HG03135 (cell line): ENCODE data around the gene KCNK2.
"Not testable (repeated sequence)": the region's sequence is repeated elsewhere in the genome, so short reads cannot be mapped to it uniquely, and the experiment has no call there.

Source experiments
- ATAC-seq: cut with Tn5 transposase; IDR thresholded peaks from one replicate; pipeline ENCODE4 v1.9.1; 2021; ENCODE audit warnings: mild to moderate bottlenecking, moderate library complexity; ENCODE audit not compliant: unreplicated experiment

Gene KCNK2

GRCh38 chr1:215151841-215152549, 69.5 kb downstream of the KCNK2 start:
- ATAC-seq, result no peak

- ATAC-seq, result no peak
Observed at GRCh38 chr1:215156232-215156631, 73.7 kb downstream of the KCNK2 start.

GRCh38 chr1:215160351-215160750, 77.8 kb downstream of the KCNK2 start:
- ATAC-seq, result no peak

- not testable (repeated sequence) for ATAC-seq
Observed at GRCh38 chr1:215163144-215163543, 80.6 kb downstream of the KCNK2 start.

- no peak for ATAC-seq
Observed at GRCh38 chr1:215166886-215167285, 84.3 kb downstream of the KCNK2 start.

- no peak for ATAC-seq
Observed at GRCh38 chr1:215181518-215181917, 99.0 kb downstream of the KCNK2 start.

- ATAC-seq, result no peak
Observed at GRCh38 chr1:215185067-215185620, 102.6 kb downstream of the KCNK2 start.

GRCh38 chr1:215188302-215188950, 105.9 kb downstream of the KCNK2 start:
- no peak for ATAC-seq

- no peak for ATAC-seq
Observed at GRCh38 chr1:215192306-215192705, 109.8 kb downstream of the KCNK2 start.

GRCh38 chr1:215198021-215198420, 115.5 kb downstream of the KCNK2 start:
- ATAC-seq, result no peak

GRCh38 chr1:215200121-215200520, 117.6 kb downstream of the KCNK2 start:
- no peak for ATAC-seq

GRCh38 chr1:215201283-215201682, 118.7 kb downstream of the KCNK2 start:
- ATAC-seq, result no peak

- ATAC-seq, result no peak
Observed at GRCh38 chr1:215202868-215203267, 120.3 kb downstream of the KCNK2 start.

- ATAC-seq, result no peak
Observed at GRCh38 chr1:215210167-215210566, 127.6 kb downstream of the KCNK2 start.

GRCh38 chr1:215215846-215216245, 133.3 kb downstream of the KCNK2 start:
- ATAC-seq, result no peak

- ATAC-seq, result no peak
Observed at GRCh38 chr1:215219372-215219771, 136.8 kb downstream of the KCNK2 start.

GRCh38 chr1:215220346-215220745, 137.8 kb downstream of the KCNK2 start:
- ATAC-seq, result no peak

- ATAC-seq, result no peak
Observed at GRCh38 chr1:215226757-215227156, 144.2 kb downstream of the KCNK2 start.

GRCh38 chr1:215228193-215228592, 145.7 kb downstream of the KCNK2 start:
- no peak for ATAC-seq

- no peak for ATAC-seq
Observed at GRCh38 chr1:215241451-215241850, 158.9 kb downstream of the KCNK2 start.

GRCh38 chr1:215243345-215244054, 161.0 kb downstream of the KCNK2 start:
- ATAC-seq, result no peak

- ATAC-seq, result no peak
Observed at GRCh38 chr1:215250913-215251312, 168.4 kb downstream of the KCNK2 start.
